HEK293T (cell line): ENCODE data around the gene TTC21A.

Experiments used
- ELF4 ChIP-seq: fragments of 450-650 bp; IDR thresholded peaks from 2 replicates; pipeline ENCODE4 v1.6.1; 2017; ENCODE audit warnings: antibody characterized with exemption
- FOXM1 ChIP-seq: fragments of 450-650 bp; IDR thresholded peaks from 2 replicates; pipeline ENCODE4 v1.6.1; 2017; ENCODE audit warnings: mild to moderate bottlenecking, borderline replicate concordance
- SUZ12 ChIP-seq: fragments of 450-650 bp; IDR thresholded peaks from 2 replicates; pipeline ENCODE4 v1.6.1; 2016; ENCODE audit warnings: mild to moderate bottlenecking
- TARDBP ChIP-seq: fragments of 450-650 bp; IDR thresholded peaks from 2 replicates; pipeline ENCODE4 v1.6.1; 2016

DNA sequence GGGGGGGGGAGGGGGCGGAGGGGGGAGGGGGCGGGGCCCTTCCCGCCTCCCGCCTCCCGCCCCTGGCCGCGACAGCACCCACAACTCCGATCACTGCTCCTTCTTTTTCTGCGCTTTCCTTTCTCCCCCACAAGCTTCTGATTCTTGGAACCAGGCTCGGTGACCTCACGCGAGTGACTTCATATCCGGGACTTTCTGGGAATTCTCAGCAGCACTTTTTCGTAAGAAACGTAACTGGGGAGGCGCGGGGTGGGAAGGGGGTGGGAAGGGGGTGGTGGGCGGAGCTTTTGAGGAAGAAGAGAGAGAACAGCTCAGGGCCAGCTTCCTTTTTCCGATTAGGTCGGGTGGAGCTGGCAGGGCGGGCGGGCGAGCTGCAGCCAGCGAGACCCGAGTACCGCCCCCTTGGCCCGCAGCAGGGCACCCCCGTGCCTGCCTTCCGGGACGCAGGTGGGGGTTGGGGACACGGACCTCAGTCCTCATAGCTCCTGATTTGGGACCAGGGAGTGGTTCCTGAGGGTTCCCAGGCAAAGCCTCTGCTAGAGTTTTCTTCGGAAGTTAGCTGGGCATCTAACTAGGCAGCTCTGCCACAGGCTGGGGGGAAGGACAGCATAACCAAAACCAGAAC is 70.3 kb downstream of the TTC21A start:
- TF ChIP-seq SUZ12, result no peak
- no peak for TF ChIP-seq TARDBP
- no peak for TF ChIP-seq ELF4
- TF ChIP-seq FOXM1, result no peak
